HepG2 (cell line): ENCODE data around the gene FSCN2.

Experiments
- NFATC3 ChIP-seq: sonication (generic); formaldehyde crosslinking; IDR thresholded peaks from 2 replicates; pipeline ENCODE4 v1.5.1; 2020; ENCODE audit warnings: mild to moderate bottlenecking, missing genetic modification reagents
- ZNF703 ChIP-seq: sonication (generic); formaldehyde crosslinking; IDR thresholded peaks from 2 replicates; pipeline ENCODE4 v1.5.1; 2020; ENCODE audit warnings: missing genetic modification reagents, mild to moderate bottlenecking, moderate library complexity, borderline replicate concordance
- TF ChIP-seq, protein P1 (sequence below): sonication (generic); formaldehyde crosslinking; IDR thresholded peaks from 2 replicates; pipeline ENCODE4 v1.5.0; 2020; ENCODE audit warnings: mild to moderate bottlenecking, missing genetic modification reagents

DNA sequence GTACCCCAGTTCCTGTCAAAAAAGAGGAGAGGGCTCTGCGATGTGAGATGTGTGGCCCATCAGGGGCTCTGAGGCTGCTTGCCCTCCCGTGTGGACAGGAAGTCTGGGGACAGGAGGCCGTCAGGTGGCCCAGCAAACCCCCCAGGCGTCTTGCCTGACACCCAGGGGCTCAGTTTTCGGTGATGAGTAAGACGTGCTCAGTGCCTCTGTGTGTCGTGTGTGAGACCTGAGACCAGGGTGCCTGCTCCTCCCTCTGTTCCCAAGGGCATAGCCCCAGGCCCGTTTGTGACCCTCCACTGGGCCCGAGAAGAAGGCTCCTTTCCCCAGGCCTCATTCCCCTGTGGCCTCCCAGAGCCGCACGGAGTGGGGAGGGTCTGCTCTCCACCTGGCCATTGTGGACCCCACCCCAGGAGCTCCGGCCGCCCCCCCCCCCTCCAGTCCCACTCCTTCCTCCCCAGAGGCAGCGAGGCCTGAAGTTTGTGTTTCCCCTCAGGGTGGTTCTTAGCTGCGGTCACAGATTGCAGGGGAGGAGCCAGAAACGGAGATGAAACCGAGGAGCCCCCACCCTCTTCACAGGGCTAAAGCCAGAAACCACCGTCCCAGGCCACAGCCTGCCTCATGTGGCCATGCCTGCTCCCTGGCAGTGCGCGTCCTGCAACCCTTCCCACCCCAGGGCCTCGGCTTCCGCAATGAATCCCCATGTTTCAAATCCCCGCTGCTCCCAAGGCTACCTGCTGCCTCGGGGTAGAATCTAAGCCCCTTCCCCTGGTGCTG is 10.7 kb upstream of the FSCN2 start:
- TF ChIP-seq NFATC3 (CRISPR knock-in tag) = no peak
- no peak for TF ChIP-seq ZNF703 (CRISPR knock-in tag)
- TF ChIP-seq, protein P1, sequence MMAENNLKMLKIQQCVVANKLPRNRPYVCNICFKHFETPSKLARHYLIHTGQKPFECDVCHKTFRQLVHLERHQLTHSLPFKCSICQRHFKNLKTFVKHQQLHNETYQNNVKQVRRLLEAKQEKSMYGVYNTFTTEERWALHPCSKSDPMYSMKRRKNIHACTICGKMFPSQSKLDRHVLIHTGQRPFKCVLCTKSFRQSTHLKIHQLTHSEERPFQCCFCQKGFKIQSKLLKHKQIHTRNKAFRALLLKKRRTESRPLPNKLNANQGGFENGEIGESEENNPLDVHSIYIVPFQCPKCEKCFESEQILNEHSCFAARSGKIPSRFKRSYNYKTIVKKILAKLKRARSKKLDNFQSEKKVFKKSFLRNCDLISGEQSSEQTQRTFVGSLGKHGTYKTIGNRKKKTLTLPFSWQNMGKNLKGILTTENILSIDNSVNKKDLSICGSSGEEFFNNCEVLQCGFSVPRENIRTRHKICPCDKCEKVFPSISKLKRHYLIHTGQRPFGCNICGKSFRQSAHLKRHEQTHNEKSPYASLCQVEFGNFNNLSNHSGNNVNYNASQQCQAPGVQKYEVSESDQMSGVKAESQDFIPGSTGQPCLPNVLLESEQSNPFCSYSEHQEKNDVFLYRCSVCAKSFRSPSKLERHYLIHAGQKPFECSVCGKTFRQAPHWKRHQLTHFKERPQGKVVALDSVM (CRISPR knock-in tag) = no peak
